H9 (cell line): ENCODE data around the gene PRICKLE1. TPM values are rescaled to one million over a fixed set of nuclear protein-coding genes. Genes with fewer than 3 reads are reported as not detected.

Experiments
- DNase-seq: peaks from one replicate; pipeline ENCODE4 v3.0.0-alpha.2; 2017
- H2AFZ ChIP-seq: one replicate; pipeline ENCODE4 v1.6.1; 2013; ENCODE audit warnings: mild to moderate bottlenecking, low read length, control low read depth, moderate library complexity
- H2AK5ac ChIP-seq: 2 replicates; pipeline ENCODE4 v1.6.1; 2013; ENCODE audit warnings: low read length, control low read depth, mixed read lengths; ENCODE audit not compliant: insufficient read length
- H2BK120ac ChIP-seq: one replicate; pipeline ENCODE4 v1.6.1; 2013; ENCODE audit warnings: low read depth, mild to moderate bottlenecking, low read length, control low read depth, inconsistent platforms; ENCODE audit not compliant: poor library complexity, severe bottlenecking
- H2BK12ac ChIP-seq: 2 replicates; pipeline ENCODE4 v1.6.1; 2013; ENCODE audit warnings: low read length, control low read depth, mixed read lengths, low read depth; ENCODE audit not compliant: insufficient read length
- H2BK15ac ChIP-seq: 2 replicates; pipeline ENCODE4 v1.6.1; 2013; ENCODE audit warnings: low read depth, low read length, control low read depth
- H2BK20ac ChIP-seq: one replicate; pipeline ENCODE4 v1.6.1; 2013; ENCODE audit warnings: low read depth, mild to moderate bottlenecking, low read length, control low read depth, inconsistent platforms; ENCODE audit not compliant: poor library complexity, severe bottlenecking
- H2BK5ac ChIP-seq: 2 replicates; pipeline ENCODE4 v1.6.1; 2013; ENCODE audit warnings: low read length, control low read depth, mixed read lengths; ENCODE audit not compliant: insufficient read length
- H3K14ac ChIP-seq: 2 replicates; pipeline ENCODE4 v1.6.1; 2013; ENCODE audit warnings: low read length, control low read depth; ENCODE audit not compliant: insufficient read depth
- H3K18ac ChIP-seq: 2 replicates; pipeline ENCODE4 v1.6.1; 2013; ENCODE audit warnings: low read depth, mild to moderate bottlenecking, mixed read lengths, low read length, control low read depth; ENCODE audit not compliant: insufficient read length
- H3K23ac ChIP-seq: 2 replicates; pipeline ENCODE4 v1.6.1; 2013; ENCODE audit warnings: low read length, control low read depth, mixed read lengths, low read depth; ENCODE audit not compliant: insufficient read length
- H3K23me2 ChIP-seq: 2 replicates; pipeline ENCODE4 v1.6.1; 2013; ENCODE audit warnings: low read depth, mild to moderate bottlenecking, mixed read lengths, low read length, control low read depth; ENCODE audit not compliant: insufficient read length, poor library complexity, severe bottlenecking
- H3K27ac ChIP-seq: 2 replicates; pipeline ENCODE4 v1.5.1; 2013; ENCODE audit warnings: low read length, control low read depth, mixed read lengths, low read depth; ENCODE audit not compliant: insufficient read length
- H3K27me3 ChIP-seq: 2 replicates; pipeline ENCODE4 v1.6.1; 2013; ENCODE audit warnings: low read length, control low read depth, inconsistent platforms; ENCODE audit not compliant: insufficient read depth
- H3K4ac ChIP-seq: 2 replicates; pipeline ENCODE4 v1.6.1; 2013; ENCODE audit warnings: low read depth, mild to moderate bottlenecking, control low read depth, inconsistent platforms, low read length, moderate library complexity
- H3K4me1 ChIP-seq: 2 replicates; pipeline ENCODE4 v1.6.1; 2013; ENCODE audit warnings: low read length, control low read depth, inconsistent platforms; ENCODE audit not compliant: insufficient read depth
- H3K4me2 ChIP-seq: 2 replicates; pipeline ENCODE4 v1.6.1; 2013; ENCODE audit warnings: low read length, control low read depth, mixed read lengths; ENCODE audit not compliant: insufficient read length, insufficient read depth
- H3K56ac ChIP-seq: 2 replicates; pipeline ENCODE4 v1.6.1; 2013; ENCODE audit warnings: low read depth, mild to moderate bottlenecking, mixed read lengths, low read length, control low read depth; ENCODE audit not compliant: insufficient read length
- H3K79me1 ChIP-seq: 2 replicates; pipeline ENCODE4 v1.6.1; 2013; ENCODE audit warnings: low read depth, mild to moderate bottlenecking, moderate library complexity, low read length, control low read depth, inconsistent platforms; ENCODE audit not compliant: insufficient read depth, poor library complexity, severe bottlenecking
- H3K79me2 ChIP-seq: 2 replicates; pipeline ENCODE4 v1.6.1; 2013; ENCODE audit warnings: low read length, control low read depth, inconsistent platforms; ENCODE audit not compliant: insufficient read depth
- H3K9ac ChIP-seq: 2 replicates; pipeline ENCODE4 v1.6.1; 2013; ENCODE audit warnings: low read length, control low read depth, mixed read lengths; ENCODE audit not compliant: insufficient read length; ENCODE audit errors: extremely low read depth
- H3K9me3 ChIP-seq: one replicate; pipeline ENCODE4 v1.6.1; 2013; ENCODE audit warnings: low read depth, low read length, inconsistent platforms; ENCODE audit not compliant: control insufficient read depth
- H3T11ph ChIP-seq: one replicate; pipeline ENCODE4 v1.6.1; 2013; ENCODE audit warnings: mild to moderate bottlenecking, low read length, control low read depth, inconsistent platforms
- H4K20me1 ChIP-seq: one replicate; pipeline ENCODE4 v1.6.1; 2013; ENCODE audit not compliant: control insufficient read depth, insufficient read length, insufficient read depth
- H4K5ac ChIP-seq: 2 replicates; pipeline ENCODE4 v1.6.1; 2013; ENCODE audit warnings: low read depth, mild to moderate bottlenecking, mixed read lengths, low read length, control low read depth; ENCODE audit not compliant: insufficient read length
- H4K8ac ChIP-seq: replicated peaks from 2 replicates; pipeline ENCODE4 v1.6.1; 2013; ENCODE audit warnings: low read length, control low read depth, mixed read lengths, low read depth; ENCODE audit not compliant: insufficient read length
- H4K91ac ChIP-seq: 2 replicates; pipeline ENCODE4 v1.6.1; 2013; ENCODE audit warnings: low read depth, mild to moderate bottlenecking, moderate library complexity, mixed read lengths, low read length, control low read depth; ENCODE audit not compliant: insufficient read length
- H3K27ac Mint-ChIP-seq, 3 experiments: 2 replicates in 2 of 3; 3 replicates in 1 of 3; pipeline ENCODE4 v1.8.0; 2020 to 2021; ENCODE audit warnings: mixed read lengths in 3 of 3, mild to moderate bottlenecking in 1 of 3, moderate library complexity in 1 of 3
- H3K27me3 Mint-ChIP-seq: 2 replicates; pipeline ENCODE4 v1.8.0; 2021; ENCODE audit warnings: low read depth, mild to moderate bottlenecking, moderate library complexity, mixed read lengths
- H3K36me3 Mint-ChIP-seq, 3 experiments: 2 replicates in 2 of 3; 3 replicates in 1 of 3; pipeline ENCODE4 v1.8.0; 2020 to 2021; ENCODE audit warnings: low read depth in 3 of 3, mixed read lengths in 3 of 3; ENCODE audit not compliant: insufficient read depth in 1 of 3
- H3K4me1 Mint-ChIP-seq, 2 experiments: 2 replicates each; pipeline ENCODE4 v1.8.0; 2020; ENCODE audit warnings: mixed read lengths in 2 of 2
- H3K4me3 Mint-ChIP-seq, 2 experiments: 2 replicates in 1 of 2; 3 replicates in 1 of 2; pipeline ENCODE4 v1.8.0; 2020 to 2021; ENCODE audit warnings: mild to moderate bottlenecking in 2 of 2, mixed read lengths in 2 of 2, moderate library complexity in 1 of 2
- H3K9me3 Mint-ChIP-seq, 2 experiments: 2 replicates in 1 of 2; 3 replicates in 1 of 2; pipeline ENCODE4 v1.8.0; 2020; ENCODE audit warnings: mild to moderate bottlenecking in 2 of 2, mixed read lengths in 2 of 2, moderate library complexity in 1 of 2
- CTCF ChIP-seq: fragments of 200-600 bp; sonication (generic); conservative IDR thresholded peaks from 3 replicates; pipeline ENCODE4 v1.8.0; 2021; ENCODE audit warnings: antibody characterized with exemption, mild to moderate bottlenecking
- WGBS: extraction: QIAGEN DNeasy Blood & Tissue Kit; methylation state at CpG from one replicate; pipeline ENCODE4 v1.1.7; 2013; ENCODE audit warnings: missing lambda C conversion rate, low lambda C conversion rate, mixed read lengths; ENCODE audit not compliant: insufficient read length; ENCODE audit errors: extremely low coverage; 5-methylcytosine and 5-hydroxymethylcytosine counted together
- total RNA-seq: library from RNA; stranded (reverse); gene quantifications from 2 replicates; pipeline ENCODE4 v1.2.1, GENCODE V29; 2021

PRICKLE1 gene
- total RNA-seq, 1 experiment from 2014 or later, result 20.5 TPM

- no peak overlapping the region for H2AFZ ChIP-seq
- H4K20me1 ChIP-seq, result no peaks in the 10 kb centered on the region
- H2BK20ac ChIP-seq, result no peak overlapping the region
- no peak overlapping the region for H4K8ac ChIP-seq
- no peak overlapping the region for H3K18ac ChIP-seq
- Mint-ChIP-seq H3K36me3 (no peaks in the 10 kb centered on the region), H3K4me3 (no peak overlapping the region), H3K4me1 (peaks cover 0 to 7% of the 10 kb centered on the region in 2 experiments; a peak in 2 of 4 replicates), H3K9me3 (no peaks in the 10 kb centered on the region), H3K27ac (no peak overlapping the region), H3K27me3 (peaks cover 6% of the 10 kb centered on the region)
- no peak for TF ChIP-seq CTCF
- H3K4me1 ChIP-seq, result peaks cover 5% of the 10 kb centered on the region; the same call in 1 of the 2 replicates
- no peak overlapping the region for H2BK15ac ChIP-seq
- H2BK12ac ChIP-seq, result no peak overlapping the region
- H3K23ac ChIP-seq, result no peak overlapping the region
- H3K56ac ChIP-seq, result no peak overlapping the region
- H3K4ac ChIP-seq, result no peak overlapping the region
- H2AK5ac ChIP-seq, result no peak overlapping the region
- no peaks in the 10 kb centered on the region for H3K79me2 ChIP-seq
- no CpG with 5 or more reads among the region's 1 CpG for WGBS
- no peak overlapping the region for H4K91ac ChIP-seq
- H4K5ac ChIP-seq, result no peak overlapping the region
- no peaks in the 10 kb centered on the region for H3K79me1 ChIP-seq
- DNase-seq, result no peak
- H3K14ac ChIP-seq, result no peak overlapping the region
- H3K27me3 ChIP-seq, result no peaks in the 10 kb centered on the region
- no peak overlapping the region for H2BK120ac ChIP-seq
- H2BK5ac ChIP-seq, result no peak overlapping the region
- no peak overlapping the region for H3K4me2 ChIP-seq
- H3K23me2 ChIP-seq, result no peaks in the 10 kb centered on the region
- H3T11ph ChIP-seq, result no peak overlapping the region
- no peaks in the 10 kb centered on the region for H3K9me3 ChIP-seq
- no peak overlapping the region for H3K9ac ChIP-seq
- no peak overlapping the region for H3K27ac ChIP-seq
These were observed 7.5 kb downstream of the PRICKLE1 start for GRCh38 chr12:42582050-42582449.
